NCI-H2227 (cell line): ENCODE measurements around the gene METTL25B.
A peak's percentile ranks its signal among the peaks of the same experiment; 100 is the strongest.

Experiments used
- DNase-seq: peaks from one replicate; lab custom pipeline; 2025; ENCODE audit not compliant: unreplicated experiment; lab: John Stamatoyannopoulos, UW

METTL25B gene

DNA sequence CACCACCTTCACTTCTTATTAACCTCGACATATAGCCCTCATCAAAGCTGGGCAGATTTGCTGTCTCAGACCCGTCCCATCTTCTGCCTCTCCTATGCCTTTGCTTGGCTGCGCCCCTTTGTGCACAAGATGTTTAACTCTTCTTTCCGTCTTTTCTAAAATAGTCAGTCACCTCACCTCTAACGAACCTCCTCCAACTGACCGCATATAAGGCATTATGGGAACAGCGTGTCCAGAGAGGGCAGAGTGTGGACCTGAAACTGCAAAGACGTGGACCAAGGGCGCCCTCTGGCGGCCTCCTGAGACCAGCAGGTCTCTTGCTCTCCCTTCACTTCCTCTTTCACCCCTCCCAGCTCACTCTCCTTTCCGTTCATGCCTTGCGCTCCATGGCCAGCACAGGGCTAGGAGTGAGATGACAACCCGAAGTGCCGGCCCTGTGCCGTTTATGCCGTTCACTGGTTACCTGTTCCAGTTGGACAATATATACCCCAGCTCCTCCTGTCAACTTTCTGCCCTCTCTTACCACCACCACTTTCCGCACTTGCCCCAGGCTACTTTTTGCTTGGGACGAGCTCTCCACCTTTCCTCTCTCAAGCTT, 2.5 kb upstream of the METTL25B start:
- DNase-seq, result peak; percentile 87

DNA sequence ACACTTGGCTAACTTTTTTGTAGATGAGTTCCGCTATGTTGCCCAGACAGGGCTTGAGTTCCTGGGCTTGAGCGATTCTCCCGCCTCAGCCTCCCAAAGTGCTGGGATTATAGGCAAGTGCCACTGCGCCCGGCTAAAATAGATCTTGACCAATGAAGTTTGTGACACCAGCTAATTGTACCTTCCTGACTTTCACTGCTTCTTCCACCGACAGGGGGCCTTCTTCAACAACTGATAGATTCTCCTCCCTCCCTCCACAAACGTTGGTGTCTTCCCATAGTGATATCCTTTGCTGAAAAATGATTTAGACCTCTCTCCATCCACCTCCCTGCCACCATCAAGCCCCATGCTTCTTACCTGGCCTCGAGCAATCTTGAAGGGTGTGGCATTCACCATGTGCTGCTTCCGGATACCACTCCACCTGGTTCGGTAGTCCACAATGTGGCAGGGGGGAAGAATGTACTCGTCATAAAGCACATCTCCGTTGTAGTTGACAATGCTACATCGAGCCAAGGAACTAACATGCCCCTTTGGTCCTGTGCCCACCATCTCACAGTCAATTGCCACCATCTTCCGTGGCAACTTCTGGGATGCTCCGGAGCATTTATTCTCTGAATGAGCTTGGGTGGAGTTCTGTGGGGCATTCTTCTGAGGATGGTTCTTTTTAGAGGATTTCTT, 1.6 kb upstream of the METTL25B start:
- peak; percentile 67 for DNase-seq

DNA sequence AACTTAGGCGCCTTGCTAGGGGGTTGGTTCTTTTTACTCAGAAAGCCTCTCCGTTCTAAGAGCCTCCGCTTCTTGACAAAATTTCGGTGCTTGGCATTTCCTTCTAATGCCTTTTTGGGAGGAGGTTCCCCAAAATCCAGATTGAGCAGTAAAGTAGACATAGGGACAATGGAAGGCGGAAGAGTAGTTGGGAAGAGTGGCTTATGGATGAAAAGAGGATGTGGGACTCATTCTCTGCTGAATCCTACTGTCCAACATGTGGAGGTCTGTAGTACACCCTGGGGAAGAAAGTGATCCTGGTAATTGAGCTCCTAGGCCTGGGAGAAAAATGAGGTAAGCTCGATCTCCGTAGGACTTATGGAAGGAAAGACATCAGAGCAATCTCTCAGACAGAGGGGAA, 777 bp upstream of the METTL25B start:
- no peak for DNase-seq

DNA sequence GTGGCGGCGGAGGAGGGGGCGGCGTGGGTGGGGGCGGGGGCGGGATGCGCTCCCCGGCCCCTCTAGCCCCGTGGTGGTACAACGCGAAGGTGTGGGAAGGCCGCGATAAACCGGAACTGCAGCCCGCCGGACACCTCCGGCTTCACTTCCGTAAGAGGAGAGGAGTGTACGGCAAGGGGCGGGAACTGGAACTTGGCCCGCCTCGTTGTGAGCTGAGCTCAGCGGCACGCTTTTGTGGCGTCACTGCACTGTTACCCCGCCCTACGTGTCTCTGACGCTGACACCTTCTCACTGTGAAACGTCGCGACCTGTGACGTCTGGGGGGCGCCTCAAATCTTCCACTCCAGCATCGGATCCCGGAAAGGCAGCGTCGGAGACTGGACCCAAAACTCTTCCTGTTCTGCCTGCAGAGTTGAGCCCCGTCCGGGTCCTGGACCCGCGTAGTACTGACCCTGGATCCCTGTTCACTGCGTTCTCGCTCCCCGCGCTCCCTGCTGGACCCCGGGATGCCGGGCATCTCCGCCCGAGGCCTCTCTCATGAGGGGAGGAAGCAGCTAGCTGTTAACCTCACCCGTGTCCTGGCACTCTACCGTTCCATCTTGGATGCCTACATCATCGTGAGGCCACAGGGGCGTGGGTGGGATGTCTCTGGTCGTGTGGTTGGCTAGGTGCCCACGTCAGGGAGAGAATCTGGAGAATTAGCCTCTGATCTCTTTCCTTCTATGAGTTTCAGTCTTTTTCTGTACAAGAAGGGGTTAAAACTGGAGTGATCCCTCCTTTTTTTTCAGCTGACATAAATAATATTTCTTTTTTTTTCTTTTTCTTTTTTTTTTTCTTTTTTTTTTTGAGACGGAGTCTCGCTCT, 562 bp downstream of the METTL25B start, which contains the start of gene ISG20L2:
TSS of gene ISG20L2 (minus strand) at position 168 of the 864 bp plus-strand sequence. CDS start 1,114 bp downstream, outside the sequence.
- DNase-seq, result peak; percentile 98

- DNase-seq, result no peak
Observed at GRCh38 chr1:156733989-156734584, 5.8 kb downstream of the METTL25B start.

- no peak for DNase-seq
Observed at GRCh38 chr1:156738407-156738806, 10.1 kb downstream of the METTL25B start.

DNA sequence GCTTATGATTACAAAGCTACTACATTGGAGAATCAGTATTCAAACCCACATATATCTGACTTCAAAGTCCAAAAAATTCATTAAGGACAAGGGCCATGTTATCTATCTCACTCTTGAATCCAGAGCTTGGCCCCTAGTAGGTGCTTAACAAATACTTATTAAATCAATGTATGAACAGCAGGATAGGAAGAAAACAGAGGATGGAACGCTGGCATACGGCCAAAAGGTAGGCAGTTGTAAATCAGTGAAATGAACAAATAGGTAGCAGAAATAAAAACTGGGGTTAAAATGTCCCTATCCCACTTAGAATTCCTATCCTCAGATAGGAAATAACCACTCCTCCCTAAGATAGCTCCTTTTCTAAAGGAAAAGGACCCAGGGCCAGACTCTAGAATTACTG, 10.6 kb downstream of the METTL25B start:
- DNase-seq, result no peak

DNA sequence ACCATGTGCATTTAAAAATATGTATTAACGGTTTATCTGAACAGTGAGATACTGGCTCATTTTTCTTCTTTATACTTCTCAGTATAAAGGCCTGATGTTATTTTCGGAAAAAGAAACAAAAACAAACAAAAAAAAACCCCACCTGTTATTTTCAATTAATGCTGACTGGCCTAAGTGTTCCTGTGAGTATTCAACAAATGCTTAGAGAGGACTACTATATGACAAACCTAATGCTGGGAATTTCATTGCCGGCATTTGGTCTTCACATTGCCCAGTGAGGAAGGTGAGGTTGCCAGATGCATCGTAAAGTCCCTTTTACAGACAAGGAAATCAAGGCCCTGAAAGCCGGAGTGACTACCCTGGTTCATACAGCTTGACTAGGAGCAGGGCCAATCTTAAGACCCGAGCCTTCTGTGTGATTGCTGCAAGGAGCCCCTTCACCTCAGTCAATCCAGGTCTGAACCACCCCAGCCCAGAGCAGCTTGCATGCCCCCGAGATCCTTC, 12.0 kb downstream of the METTL25B start:
- DNase-seq, result no peak

DNA sequence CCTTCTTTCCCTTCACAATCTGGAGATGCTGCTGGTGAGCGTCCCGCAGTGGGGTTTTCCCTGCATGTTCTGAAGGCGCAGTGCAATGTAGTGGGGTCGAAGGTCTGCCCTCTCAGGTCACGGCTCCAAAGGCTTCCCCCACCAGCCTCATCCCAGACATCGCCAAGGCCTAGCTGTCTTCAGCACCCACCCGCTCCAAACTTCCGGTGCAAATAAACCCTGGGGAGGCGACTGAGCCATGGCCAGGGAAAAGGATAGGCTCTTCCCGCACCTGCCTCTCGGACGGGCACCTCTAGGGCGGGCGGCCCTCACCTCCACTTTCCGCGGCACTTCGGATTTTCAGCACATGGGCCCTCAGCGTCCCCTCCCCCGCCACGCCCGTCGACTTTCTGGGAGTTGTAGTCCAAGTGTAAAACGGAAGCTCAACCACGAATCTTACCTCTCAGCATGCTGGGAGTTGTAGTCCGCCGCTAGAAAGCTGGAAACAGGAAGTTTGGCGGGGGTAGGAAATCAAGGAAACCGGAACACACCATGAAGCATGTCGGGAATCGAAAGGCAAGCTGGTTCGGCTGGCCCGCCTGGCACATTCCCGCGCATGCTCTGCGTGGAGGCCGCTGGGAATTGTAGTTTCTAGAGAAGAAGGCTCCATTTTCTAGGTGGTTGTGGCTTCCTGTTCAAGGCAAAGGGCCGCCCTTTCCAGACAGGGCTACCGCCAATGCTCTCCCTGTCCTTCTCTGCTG, 12.6 kb downstream of the METTL25B start, which contains the start of gene MRPL24:
TSS of gene MRPL24 (minus strand) at position 348 of the 740 bp plus-strand sequence. CDS start 2,384 bp downstream, outside the sequence.
- peak; percentile 99 for DNase-seq

GRCh38 chr1:156741481-156741983, 13.3 kb downstream of the METTL25B start:
- DNase-seq, result no peak

GRCh38 chr1:156742017-156742416, 13.7 kb downstream of the METTL25B start:
- DNase-seq, result no peak

GRCh38 chr1:156742801-156743200, 14.5 kb downstream of the METTL25B start:
- DNase-seq, result no peak

DNA sequence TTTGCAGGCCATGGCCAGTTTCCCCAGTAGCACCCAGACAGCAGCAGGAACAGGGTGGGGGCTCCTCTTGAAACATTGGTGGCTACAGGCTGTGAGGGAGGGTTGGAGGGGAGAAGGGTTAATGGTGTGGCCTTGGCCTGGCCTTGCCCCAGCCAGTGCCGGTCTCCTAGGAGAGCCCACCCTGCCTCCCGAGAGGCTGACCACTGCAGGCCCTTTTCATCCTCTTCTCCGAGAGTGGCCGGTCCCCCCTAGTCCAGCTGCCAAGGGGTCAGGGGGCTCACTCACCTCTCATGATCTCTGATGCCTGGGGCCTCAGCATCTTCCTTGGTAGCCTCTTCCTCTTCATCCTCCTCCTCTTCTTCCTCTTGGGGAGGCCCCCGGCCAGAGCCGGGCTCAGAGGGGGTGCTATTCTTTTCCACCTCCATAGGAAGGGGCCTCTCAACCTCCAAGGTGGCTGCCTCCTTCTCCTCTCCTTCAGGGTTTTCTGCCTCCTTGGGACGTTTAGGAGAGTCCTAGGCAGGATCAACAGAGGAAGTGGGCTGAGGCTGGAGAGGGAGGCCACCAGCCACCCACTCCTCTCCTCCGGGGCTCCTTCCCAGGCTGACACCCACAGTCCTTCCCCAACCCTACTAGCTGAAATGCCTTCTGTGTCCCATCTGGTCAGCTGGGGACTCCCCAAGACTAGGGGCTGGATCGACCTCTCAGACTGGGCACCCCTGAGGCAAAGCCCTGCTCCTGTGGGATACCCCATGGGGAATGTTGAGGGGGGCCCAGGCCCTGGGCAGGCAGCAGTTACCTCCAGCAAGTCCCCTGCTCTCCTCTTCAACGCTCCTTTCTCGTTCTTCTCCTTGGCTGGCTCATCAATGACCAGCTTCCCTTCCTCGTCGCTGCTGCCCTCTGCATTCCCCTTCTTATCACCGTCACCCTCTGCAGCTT, 15.4 kb downstream of the METTL25B start:
- no peak for DNase-seq

DNA sequence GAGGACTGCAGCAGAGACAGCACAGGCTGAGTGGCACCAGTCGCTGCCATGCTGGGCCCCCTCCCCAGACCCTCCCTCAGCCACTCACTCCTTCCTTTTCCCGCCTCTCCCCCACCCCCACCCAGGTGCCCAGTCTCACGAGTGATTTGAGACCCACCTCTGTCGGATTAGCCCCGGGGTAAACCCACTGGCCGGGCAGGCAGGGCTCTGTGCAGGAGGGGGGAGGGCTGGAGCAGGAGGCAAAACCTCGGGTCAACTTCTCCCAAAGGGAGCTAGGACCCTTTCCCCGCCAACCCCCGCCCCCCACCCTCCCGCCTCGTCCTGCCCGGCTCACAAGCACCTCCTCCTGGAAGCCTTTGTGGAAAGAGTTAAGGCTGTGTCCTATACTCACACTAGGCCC, 16.1 kb downstream of the METTL25B start:
- no peak for DNase-seq

DNA sequence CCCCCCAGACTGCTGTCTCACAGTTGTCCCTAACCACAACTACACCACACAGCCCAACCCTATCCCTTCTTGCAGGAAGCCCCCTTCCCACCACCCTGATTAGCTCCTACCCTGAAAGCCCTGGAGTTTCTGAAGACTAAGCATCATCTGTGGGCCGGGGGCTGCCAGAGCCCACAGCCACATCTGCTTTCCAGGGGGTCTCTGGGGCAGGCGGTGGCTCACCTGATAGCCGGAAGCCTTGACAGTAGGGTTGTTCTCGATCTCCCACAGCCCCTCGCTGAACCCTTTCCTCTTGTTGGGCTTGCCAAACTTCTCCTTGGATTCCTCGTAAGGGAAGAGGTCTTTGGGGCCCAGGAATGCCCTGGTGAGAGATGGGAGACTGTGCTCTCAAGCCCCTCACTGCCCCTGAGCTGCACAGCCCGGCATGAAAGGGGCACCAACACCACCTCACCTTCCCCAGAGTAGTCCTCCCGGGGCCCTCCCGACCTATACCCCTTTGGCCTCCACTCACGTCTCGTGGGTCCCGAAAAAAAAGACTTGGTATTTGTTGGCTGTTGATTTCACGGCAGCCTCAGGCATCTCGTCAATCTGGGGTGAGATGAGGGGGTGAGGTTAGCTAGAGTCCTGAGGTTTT, 16.6 kb downstream of the METTL25B start:
- DNase-seq, result no peak

- no peak for DNase-seq
Observed at GRCh38 chr1:156745881-156746280, 17.6 kb downstream of the METTL25B start.

GRCh38 chr1:156746406-156746727, 18.1 kb downstream of the METTL25B start:
- no peak for DNase-seq

- peak; percentile 92 for DNase-seq
Observed at GRCh38 chr1:156746728-156747631, 18.7 kb downstream of the METTL25B start.
